ENCODE measurements around the gene KDM4B. TPM values are rescaled to one million over a fixed set of nuclear protein-coding genes. Genes with fewer than 3 reads are reported as not detected.
A peak's percentile ranks its signal among the peaks of the same experiment; 100 is the strongest.

The KDM4B gene
- total RNA-seq, 2 donors from 2014 or later: 49.1 to 54.0 TPM

- no peaks in the 10 kb centered on the region for H3K27me3 ChIP-seq (replicated peaks; ENCODE audit: insufficient read depth)
- H3K4me3 ChIP-seq: peak overlapping the region; percentile 76
- TF ChIP-seq CTCF (IDR thresholded peaks at IDR 0.05): no peak
- H3K36me3 ChIP-seq: no peaks in the 10 kb centered on the region
- no peak for ATAC-seq (ENCODE audit: insufficient number of reproducible peaks, low FRiP score, low read depth)
- no peaks in the 10 kb centered on the region for H3K9me3 ChIP-seq
- peaks cover 17 to 36% of the 10 kb centered on the region in 2 donors for H3K4me1 ChIP-seq (ENCODE audit: control insufficient read depth in 1 of 2, low read depth in 2 of 2)
- DNase-seq (ENCODE audit: low spot score): no peak
- no peak overlapping the region for H3K27ac ChIP-seq
Observed at GRCh38 chr19:4969772-4970531, 1.0 kb downstream of the KDM4B start.

GRCh38 chr19:4970558-4971423 is 1.9 kb downstream of the KDM4B start:
- no peak for ATAC-seq (ENCODE audit: insufficient number of reproducible peaks, low FRiP score, low read depth)
- no peak for TF ChIP-seq CTCF (IDR thresholded peaks at IDR 0.05)
- H3K27ac ChIP-seq: no peak overlapping the region
- no peak for DNase-seq (ENCODE audit: low spot score)
- no peaks in the 10 kb centered on the region for H3K36me3 ChIP-seq
- H3K27me3 ChIP-seq (replicated peaks; ENCODE audit: insufficient read depth): no peaks in the 10 kb centered on the region
- H3K4me1 ChIP-seq (ENCODE audit: control insufficient read depth in 1 of 2, low read depth in 2 of 2): peaks cover 21 to 41% of the 10 kb centered on the region in 2 donors
- peak overlapping the region; percentile 76 for H3K4me3 ChIP-seq
- no peaks in the 10 kb centered on the region for H3K9me3 ChIP-seq

- DNase-seq (ENCODE audit: low spot score): no peak
- H3K4me1 ChIP-seq (ENCODE audit: control insufficient read depth in 1 of 2, low read depth in 2 of 2): peaks cover 26 to 47% of the 10 kb centered on the region in 2 donors
Observed at GRCh38 chr19:4971424-4971793, 2.5 kb downstream of the KDM4B start.

GRCh38 chr19:4971816-4972495 is 3.0 kb downstream of the KDM4B start:
- no peaks in the 10 kb centered on the region for H3K9me3 ChIP-seq
- DNase-seq (ENCODE audit: low spot score) (no peak), ATAC-seq (ENCODE audit: insufficient number of reproducible peaks, low FRiP score, low read depth) (no peak)
- H3K27ac ChIP-seq: no peak overlapping the region
- no peak overlapping the region for H3K4me3 ChIP-seq
- H3K36me3 ChIP-seq: no peaks in the 10 kb centered on the region
- TF ChIP-seq CTCF (IDR thresholded peaks at IDR 0.05): no peak
- H3K4me1 ChIP-seq (ENCODE audit: control insufficient read depth in 1 of 2, low read depth in 2 of 2): peaks cover 27 to 52% of the 10 kb centered on the region in 2 donors
- H3K27me3 ChIP-seq (replicated peaks; ENCODE audit: insufficient read depth): no peaks in the 10 kb centered on the region

More at GRCh38 chr19:4971424-4971793, 2.5 kb downstream of the KDM4B start:
- H3K36me3 ChIP-seq: no peaks in the 10 kb centered on the region
- no peak for TF ChIP-seq CTCF (IDR thresholded peaks at IDR 0.05)
- no peaks in the 10 kb centered on the region for H3K27me3 ChIP-seq (replicated peaks; ENCODE audit: insufficient read depth)
- peak overlapping the region; percentile 76 for H3K4me3 ChIP-seq
- ATAC-seq (ENCODE audit: insufficient number of reproducible peaks, low FRiP score, low read depth): no peak
- H3K9me3 ChIP-seq: no peaks in the 10 kb centered on the region
- no peak overlapping the region for H3K27ac ChIP-seq

All from thoracic aorta (tissue), 2 donors.